Measurements from ENCODE around the gene SLC25A13.
A peak's percentile ranks its signal among the peaks of the same experiment; 100 is the strongest.

Gene SLC25A13

DNA sequence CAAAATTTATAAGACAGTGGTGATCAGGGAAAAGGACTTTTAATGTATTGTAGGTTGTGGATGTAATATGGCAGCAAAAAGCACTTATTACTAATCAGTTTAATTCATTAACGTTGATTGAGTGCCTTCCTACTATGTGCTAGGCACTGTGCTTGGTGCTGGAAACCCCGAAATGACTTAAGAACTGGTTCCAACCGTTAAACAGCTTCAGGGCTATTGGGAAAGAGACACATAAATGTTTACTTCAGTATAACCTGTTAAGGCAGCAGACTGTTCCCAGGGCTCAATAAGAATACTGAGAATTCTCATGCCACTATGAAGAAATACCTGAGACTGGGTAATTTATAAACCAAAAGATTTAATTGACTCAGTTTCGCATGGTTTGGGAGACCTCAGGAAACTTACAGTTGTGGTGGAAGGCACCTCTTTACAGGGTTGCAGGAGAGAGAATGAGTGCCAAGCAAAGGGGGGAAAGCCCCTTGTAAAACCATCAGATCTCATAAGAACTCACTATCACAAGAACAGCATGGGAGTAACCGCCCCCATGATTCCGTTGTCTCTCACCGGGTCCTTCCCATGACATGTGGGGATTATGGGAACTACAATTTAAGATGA lies 1.1 kb upstream of the SLC25A13 start:
- DNase-seq = peak in 1 of 3 donors; percentile 19

DNA sequence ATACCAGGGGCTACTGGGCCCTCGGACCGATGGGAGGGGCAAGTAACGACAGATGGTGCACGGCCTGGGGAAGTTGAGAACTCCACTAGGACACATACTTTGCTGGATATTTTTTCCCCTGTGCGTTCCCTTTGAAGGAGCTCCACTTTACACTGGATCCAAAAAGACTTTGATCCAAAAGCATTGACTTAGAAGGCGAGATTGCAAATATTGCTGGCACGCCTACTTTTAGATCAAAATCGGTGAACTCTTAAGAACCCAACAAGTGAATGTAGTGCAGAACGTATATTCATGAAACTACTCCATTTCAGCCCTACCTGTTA lies 436 bp upstream of the SLC25A13 start:
- DNase-seq = no peak

GRCh38 chr7:96321031-96321657 lies 754 bp downstream of the SLC25A13 start:
- peak; percentile 89 to 95 (median 92) for DNase-seq

- DNase-seq = peak in 2 of 3 donors; percentile 27 to 32
These were observed 1.5 kb downstream of the SLC25A13 start for GRCh38 chr7:96320442-96320841.

- peak; percentile 47 to 65 (median 54) for DNase-seq
These were observed 2.5 kb downstream of the SLC25A13 start for GRCh38 chr7:96319439-96319838.

DNA sequence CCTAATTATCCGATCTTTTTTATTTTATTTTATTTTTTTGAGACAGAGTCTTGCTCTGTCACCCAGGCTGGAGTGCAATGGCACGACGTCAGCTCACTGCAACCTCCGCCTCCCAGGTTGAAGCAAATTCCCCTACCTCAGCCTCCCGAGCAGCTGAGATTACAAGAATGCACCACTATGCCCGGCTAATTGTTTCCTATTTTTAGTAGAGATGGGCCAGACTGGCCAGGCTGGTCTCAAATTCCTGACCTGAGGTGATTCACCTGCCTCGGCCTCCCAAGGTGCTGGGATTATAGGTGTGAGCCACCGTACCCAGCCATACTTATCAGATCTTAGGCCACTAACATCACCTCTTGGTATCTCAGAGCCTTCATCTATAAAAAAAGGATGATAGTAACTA lies 4.9 kb downstream of the SLC25A13 start:
- no peak for DNase-seq

- DNase-seq = no peak
These were observed 6.8 kb downstream of the SLC25A13 start for GRCh38 chr7:96315125-96315512.

- DNase-seq = peak; percentile 72 to 75 (median 73)
These were observed 7.3 kb downstream of the SLC25A13 start for GRCh38 chr7:96314402-96315124.

- no peak for DNase-seq
These were observed 8.0 kb downstream of the SLC25A13 start for GRCh38 chr7:96313940-96314339.

DNA sequence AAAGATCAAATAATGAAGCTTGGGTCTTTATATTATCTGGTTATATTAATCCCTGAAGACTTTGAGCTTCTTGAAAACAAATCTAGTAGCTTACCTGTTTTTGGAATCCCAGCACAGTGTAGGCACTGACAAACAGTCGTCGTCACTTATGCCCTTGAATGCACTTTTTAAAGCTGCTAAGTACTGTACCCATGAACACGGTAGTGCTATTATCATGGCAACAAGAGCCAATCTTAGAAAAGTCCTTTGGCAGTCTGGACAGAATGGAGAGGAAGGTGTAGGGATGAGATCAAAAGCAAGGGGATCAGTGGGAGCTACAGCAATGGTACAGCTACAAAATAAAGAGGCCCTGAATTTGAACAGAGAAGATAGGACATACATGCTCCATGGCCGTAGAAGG lies 9.4 kb downstream of the SLC25A13 start:
- DNase-seq = no peak

GRCh38 chr7:96311967-96312366 lies 9.9 kb downstream of the SLC25A13 start:
- DNase-seq = peak; percentile 45 to 66 (median 48)

GRCh38 chr7:96310110-96310509 lies 11.8 kb downstream of the SLC25A13 start:
- no peak for DNase-seq

- no peak for DNase-seq
These were observed 13.0 kb downstream of the SLC25A13 start for GRCh38 chr7:96308950-96309263.

DNA sequence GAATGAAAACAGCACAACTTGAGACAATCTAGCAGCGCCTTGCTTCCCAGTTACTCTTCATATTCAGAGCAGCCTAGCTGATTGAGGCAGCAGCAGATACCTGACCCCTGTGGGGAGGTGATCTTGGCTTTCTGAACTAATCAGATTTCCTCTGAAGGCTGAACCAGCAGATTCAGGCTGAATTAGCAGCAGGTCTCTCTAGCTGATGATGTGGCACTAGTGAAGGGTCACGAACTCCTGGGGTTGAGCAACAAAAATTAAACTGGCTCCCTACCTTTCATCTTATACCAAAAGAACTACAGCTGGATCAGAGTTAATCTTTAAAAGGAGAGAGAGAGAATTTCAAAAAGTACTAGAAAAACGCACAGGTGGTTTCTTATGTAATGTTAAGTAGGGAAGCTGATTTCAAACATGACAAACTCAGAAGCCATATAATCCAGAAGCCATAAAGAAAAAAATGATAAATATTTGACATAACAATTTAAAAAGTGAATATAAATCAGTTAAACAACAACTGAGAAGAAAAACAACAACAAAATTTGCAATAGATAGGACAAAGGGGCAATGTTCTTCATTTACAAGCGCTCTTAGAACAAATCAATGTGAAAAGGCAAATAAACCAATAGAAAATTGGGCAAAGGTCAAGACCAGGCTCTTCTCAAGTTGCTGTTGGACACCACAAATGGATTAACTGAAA lies 13.5 kb downstream of the SLC25A13 start:
- no peak for DNase-seq

DNA sequence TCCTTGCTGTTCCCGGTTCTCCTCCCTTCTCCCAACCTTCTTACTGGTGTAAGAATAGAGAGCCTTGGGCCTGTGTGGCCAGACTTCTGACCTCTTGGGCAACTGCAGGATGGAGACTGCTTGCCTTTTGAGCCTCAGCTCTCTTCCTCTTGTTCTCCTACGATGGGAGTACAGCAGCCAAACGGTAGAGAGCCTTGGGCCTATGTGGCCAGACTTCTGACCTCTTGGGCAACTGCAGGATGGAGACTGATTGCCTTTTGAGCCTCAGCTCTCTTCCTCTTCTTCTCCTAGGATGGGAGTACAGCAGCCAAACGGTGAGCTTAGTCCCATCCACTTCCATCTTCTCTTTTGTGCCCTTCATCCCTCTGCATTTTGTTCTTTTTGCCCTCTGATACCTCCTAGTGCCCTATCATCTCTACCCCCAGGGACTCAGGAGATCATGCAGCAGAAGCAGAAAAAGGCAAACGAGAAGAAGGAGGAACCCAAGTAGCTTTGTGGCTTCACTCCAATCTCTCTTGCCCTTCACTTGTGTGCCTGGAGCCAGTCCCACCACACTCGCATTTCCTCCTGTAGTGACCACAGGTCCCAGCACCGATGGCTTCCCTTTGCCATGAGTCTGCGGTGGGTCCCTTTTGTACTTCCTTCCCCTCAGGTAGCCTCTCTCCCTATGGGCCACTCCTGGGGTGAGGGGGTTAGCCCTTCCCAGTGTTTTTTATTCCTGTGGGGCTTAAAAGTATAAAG lies 15.3 kb downstream of the SLC25A13 start:
- peak in 1 of 3 donors; percentile 25 for DNase-seq

DNA sequence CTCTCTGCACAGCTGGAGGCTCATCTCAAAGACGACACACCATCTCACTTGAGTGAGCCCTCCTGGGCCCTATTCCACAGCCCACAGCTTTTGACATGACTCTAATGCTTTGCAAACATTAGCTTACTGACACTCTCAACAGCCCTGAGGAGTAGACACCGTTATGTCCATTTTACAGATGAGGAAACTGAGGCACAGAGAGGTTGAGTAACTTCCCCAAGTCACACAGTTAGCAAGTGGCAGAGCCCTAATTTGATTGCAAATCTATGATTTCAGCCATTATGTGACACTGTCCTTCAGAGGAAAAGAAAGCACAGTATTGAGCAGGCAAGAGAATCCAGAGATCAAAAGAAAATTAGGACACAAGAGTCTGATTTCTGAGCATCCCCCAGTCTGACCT lies 16.0 kb downstream of the SLC25A13 start:
- DNase-seq = no peak

DNA sequence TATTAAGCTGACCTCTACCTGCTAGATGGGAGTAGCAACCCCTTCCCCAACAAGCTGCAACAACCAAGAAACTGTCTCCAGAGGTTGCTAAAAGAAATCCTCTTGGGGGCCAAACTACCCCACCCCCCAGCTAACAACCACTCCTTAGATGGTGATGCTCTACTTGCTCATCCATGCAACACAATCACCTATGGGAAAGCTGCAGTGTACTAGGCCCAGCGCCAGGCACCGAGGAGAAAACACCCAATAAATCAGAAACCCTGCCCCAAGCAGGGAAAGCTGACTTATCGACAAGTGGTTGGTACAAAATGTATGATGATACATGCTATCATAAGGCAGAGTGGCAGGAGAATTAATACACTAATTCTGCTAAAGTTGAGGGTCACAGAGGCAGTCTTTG lies 17.3 kb downstream of the SLC25A13 start:
- no peak for DNase-seq

DNA sequence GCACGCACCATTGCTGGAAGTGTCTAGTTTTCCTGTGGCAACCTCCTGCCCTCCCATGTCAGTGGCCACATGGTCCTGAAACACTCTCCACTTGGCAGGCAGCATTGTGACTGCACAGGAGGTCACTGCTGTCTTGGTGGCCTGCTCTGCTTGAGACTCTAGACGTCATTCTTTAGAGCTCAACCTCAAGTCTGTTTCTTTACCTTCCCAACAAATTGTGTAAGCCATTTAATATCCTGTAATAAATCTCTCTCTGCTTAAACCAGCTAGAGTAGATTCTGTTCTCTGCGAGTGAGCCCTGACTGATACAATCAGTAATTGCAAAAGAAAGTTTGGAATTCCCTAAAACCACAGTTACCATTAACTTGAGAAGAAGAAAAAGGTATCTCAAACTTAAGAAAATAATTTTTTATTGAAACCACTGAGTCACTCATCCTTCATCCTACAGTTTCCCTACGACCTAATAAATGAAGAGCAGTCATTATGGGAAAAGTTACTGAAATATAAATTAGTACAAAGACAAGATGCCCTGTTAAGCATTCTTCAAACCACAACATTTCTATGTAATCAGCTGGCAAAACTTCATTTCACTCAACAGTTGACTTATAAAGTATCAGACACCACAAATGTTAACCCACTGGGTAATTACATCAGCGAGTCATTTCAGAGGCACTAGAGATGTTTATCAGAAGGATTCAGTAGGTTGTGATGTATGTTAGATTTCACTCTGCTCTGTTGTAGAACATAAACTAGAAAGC lies 18.0 kb downstream of the SLC25A13 start:
- no peak for DNase-seq

DNA sequence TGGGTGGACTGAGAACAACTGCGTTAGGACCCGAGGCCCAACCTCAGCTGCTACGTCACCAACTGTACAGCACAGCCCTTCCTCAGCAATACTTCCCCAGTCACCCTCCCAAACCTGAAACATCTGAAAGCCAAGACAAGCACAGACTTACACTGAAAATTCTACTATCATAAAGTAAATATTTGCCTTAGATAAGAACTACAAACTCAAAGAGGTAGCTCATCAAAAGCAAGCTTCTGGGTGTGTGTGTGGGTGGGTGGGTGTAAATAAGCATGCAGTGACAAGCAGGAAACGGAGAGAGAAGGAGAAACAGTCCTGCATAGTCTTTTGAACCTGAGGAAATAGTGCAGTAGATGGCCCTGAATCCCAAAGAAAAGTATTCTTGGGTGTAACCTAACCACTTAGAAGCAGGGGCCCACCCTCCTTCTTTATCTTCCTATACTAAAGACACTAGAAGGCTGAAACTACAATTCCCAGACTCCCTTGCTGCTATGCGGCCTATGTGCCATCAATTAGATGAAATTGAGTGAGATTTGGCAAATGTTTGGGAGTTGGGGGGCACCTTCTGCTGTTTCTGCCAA lies 18.7 kb downstream of the SLC25A13 start:
- DNase-seq = no peak

GRCh38 chr7:96300986-96301385 lies 20.9 kb downstream of the SLC25A13 start:
- no peak for DNase-seq

- DNase-seq = no peak
These were observed 21.4 kb downstream of the SLC25A13 start for GRCh38 chr7:96300502-96300901.

- no peak for DNase-seq
These were observed 22.4 kb downstream of the SLC25A13 start for GRCh38 chr7:96299496-96299895.

Data from suppressor macrophage treated with lipopolysaccharide for 1 hour (primary cell).